Calu3 (cell line): Measurements from ENCODE around the gene PTPRN2. TPM values are rescaled to one million over a fixed set of nuclear protein-coding genes. Genes with fewer than 3 reads are reported as not detected.
"Not testable (repeated sequence)": the region's sequence is repeated elsewhere in the genome, so short reads cannot be mapped to it uniquely, and the experiment has no call there.

Experiments
- BruUV-seq: library from RNA; stranded (reverse); fragments of 400-500 nt; replicated peaks from 2 replicates; lab custom pipeline; 2021; lab: Mats Ljungman, UMichigan
- CTCF ChIA-PET: fragments of 300-600 bp; sonication (Branson Sonifier 250); formaldehyde crosslinking; loops from one replicate; lab custom pipeline; 2022; ENCODE audit warnings: antibody characterized with exemption; lab: Charles Lee
- DNase-seq: peaks from one replicate; pipeline ENCODE4 v3.0.0; 2022
- H3K27ac Mint-ChIP-seq: one replicate; pipeline ENCODE4 v1.8.0; 2022; ENCODE audit warnings: mixed read lengths; ENCODE audit not compliant: unreplicated experiment
- H3K27me3 Mint-ChIP-seq: one replicate; pipeline ENCODE4 v1.8.0; 2022; ENCODE audit warnings: mixed read lengths; ENCODE audit not compliant: unreplicated experiment
- H3K36me3 Mint-ChIP-seq: one replicate; pipeline ENCODE4 v1.8.0; 2022; ENCODE audit warnings: mild to moderate bottlenecking, moderate library complexity, mixed read lengths; ENCODE audit not compliant: insufficient read depth, unreplicated experiment
- H3K4me1 Mint-ChIP-seq: one replicate; pipeline ENCODE4 v1.8.0; 2022; ENCODE audit warnings: mild to moderate bottlenecking, low read depth, mixed read lengths; ENCODE audit not compliant: unreplicated experiment
- H3K4me3 Mint-ChIP-seq: one replicate; pipeline ENCODE4 v1.8.0; 2022; ENCODE audit warnings: mild to moderate bottlenecking, low read depth, moderate library complexity, mixed read lengths; ENCODE audit not compliant: unreplicated experiment
- H3K9me3 Mint-ChIP-seq: one replicate; pipeline ENCODE4 v1.8.0; 2022; ENCODE audit warnings: low read depth, mixed read lengths; ENCODE audit not compliant: unreplicated experiment
- CTCF ChIP-seq: fragments of 200-600 bp; IDR thresholded peaks from one replicate; pipeline ENCODE4 v1.8.0; 2022; ENCODE audit warnings: antibody characterized with exemption; ENCODE audit not compliant: unreplicated experiment
- intact Hi-C: fragments of 100-400 bp; cut with micrococcal nuclease; formaldehyde crosslinking; loops from one replicate; pipeline ENCODE4 v1.10.0; 2022; ENCODE audit not compliant: unreplicated experiment
- total RNA-seq: library from RNA; stranded (reverse); gene quantifications from 2 replicates; pipeline ENCODE4 v1.2.3, GENCODE V29; 2022

PTPRN2 gene
- total RNA-seq, 1 experiment from 2014 or later: 2.0 TPM

- CTCF ChIA-PET: no interaction called here
- H3K27ac Mint-ChIP-seq: no peak overlapping the region
- TF ChIP-seq CTCF: no peak
- no peak for DNase-seq
- H3K27me3 Mint-ChIP-seq: no peaks in the 10 kb centered on the region
- peaks cover 9% of the 10 kb centered on the region for H3K9me3 Mint-ChIP-seq
- no peak overlapping the region for H3K4me3 Mint-ChIP-seq
- BruUV-seq: no TSS peak
- no peaks in the 10 kb centered on the region for H3K36me3 Mint-ChIP-seq
- intact Hi-C loops: no loop called here
- H3K4me1 Mint-ChIP-seq: no peaks in the 10 kb centered on the region
Observed at GRCh38 chr7:158422196-158422886, 165.3 kb downstream of the PTPRN2 start.

- no TSS peak for BruUV-seq
- H3K27me3 Mint-ChIP-seq: no peaks in the 10 kb centered on the region
- no peaks in the 10 kb centered on the region for H3K4me1 Mint-ChIP-seq
- no peak overlapping the region for H3K27ac Mint-ChIP-seq
- intact Hi-C loops: no loop called here
- no peak overlapping the region for H3K4me3 Mint-ChIP-seq
- TF ChIP-seq CTCF: no peak
- H3K9me3 Mint-ChIP-seq: peaks cover 9% of the 10 kb centered on the region
- no peak for DNase-seq
- CTCF ChIA-PET: no interaction called here
- no peaks in the 10 kb centered on the region for H3K36me3 Mint-ChIP-seq
Observed at GRCh38 chr7:158421361-158421760, 166.3 kb downstream of the PTPRN2 start.

GRCh38 chr7:158420591-158421340 is 166.9 kb downstream of the PTPRN2 start:
- no peak for DNase-seq
- H3K27me3 Mint-ChIP-seq: no peaks in the 10 kb centered on the region
- H3K27ac Mint-ChIP-seq: no peak overlapping the region
- BruUV-seq: no TSS peak
- intact Hi-C loops: no loop called here
- TF ChIP-seq CTCF: no peak
- no peaks in the 10 kb centered on the region for H3K4me1 Mint-ChIP-seq
- H3K36me3 Mint-ChIP-seq: no peaks in the 10 kb centered on the region
- no peak overlapping the region for H3K4me3 Mint-ChIP-seq
- CTCF ChIA-PET: no interaction called here
- peaks cover 9% of the 10 kb centered on the region for H3K9me3 Mint-ChIP-seq

GRCh38 chr7:158419238-158419785 is 168.3 kb downstream of the PTPRN2 start:
- H3K4me3 Mint-ChIP-seq: no peak overlapping the region
- no peaks in the 10 kb centered on the region for H3K36me3 Mint-ChIP-seq
- CTCF ChIA-PET: no interaction called here
- H3K27ac Mint-ChIP-seq: no peak overlapping the region
- no TSS peak for BruUV-seq
- no peak for TF ChIP-seq CTCF
- H3K9me3 Mint-ChIP-seq: peaks cover 9% of the 10 kb centered on the region
- intact Hi-C loops: no loop called here
- no peaks in the 10 kb centered on the region for H3K27me3 Mint-ChIP-seq
- H3K4me1 Mint-ChIP-seq: no peaks in the 10 kb centered on the region
- no peak for DNase-seq

- H3K36me3 Mint-ChIP-seq, CTCF ChIA-PET, BruUV-seq, H3K27ac Mint-ChIP-seq, H3K4me1 Mint-ChIP-seq, H3K4me3 Mint-ChIP-seq, intact Hi-C loops, H3K27me3 Mint-ChIP-seq, DNase-seq: not testable (repeated sequence)
- peaks cover 12% of the 10 kb centered on the region for H3K9me3 Mint-ChIP-seq
Observed at GRCh38 chr7:158418395-158418794, 169.2 kb downstream of the PTPRN2 start.
